GM12878 (cell line): Measurements from ENCODE around the gene PRG3.

Experiments
- CTCF ChIP-seq, 3 experiments: IDR thresholded peaks in 2 of 3; conservative IDR thresholded peaks in 1 of 3; 2 replicates each; pipeline ENCODE4 v1.5.1; 2011; ENCODE audit warnings: low read depth in 3 of 3, low read length in 3 of 3, mild to moderate bottlenecking in 3 of 3, control low read depth in 2 of 3, moderate library complexity in 2 of 3, inconsistent platforms in 1 of 3, mixed read lengths in 1 of 3; ENCODE audit not compliant: control insufficient read depth in 2 of 3, insufficient read depth in 1 of 3; ENCODE audit errors: extremely low read depth in 1 of 3
- EZH2 ChIP-seq: IDR thresholded peaks from 2 replicates; pipeline ENCODE4 v1.6.1; 2012; ENCODE audit warnings: low read depth, mild to moderate bottlenecking, control low read depth, inconsistent platforms, low read length, borderline replicate concordance; ENCODE audit not compliant: control insufficient read depth
- HDAC6 ChIP-seq: fragments of 200-600 bp; sonication (generic); IDR thresholded peaks from one replicate; pipeline ENCODE4 v1.8.0; 2017; ENCODE audit warnings: antibody characterized with exemption; ENCODE audit not compliant: unreplicated experiment
- NBN ChIP-seq: fragments of 450-650 bp; IDR thresholded peaks from 2 replicates; pipeline ENCODE4 v1.6.1; 2016
- POLR2A ChIP-seq: IDR thresholded peaks from 2 replicates; pipeline ENCODE4 v1.6.1; 2011; ENCODE audit warnings: low read depth, mild to moderate bottlenecking, low read length
- POLR2AphosphoS5 ChIP-seq: IDR thresholded peaks from 2 replicates; pipeline ENCODE4 v1.6.1; 2011; ENCODE audit warnings: mild to moderate bottlenecking, low read length, inconsistent platforms
- REST ChIP-seq: IDR thresholded peaks from 2 replicates; pipeline ENCODE4 v1.6.1; 2012; ENCODE audit warnings: mild to moderate bottlenecking, low read depth, low read length

GRCh38 chr11:57344826-57345225 lies 36.1 kb downstream of the PRG3 start:
- TF ChIP-seq CTCF (IDR thresholded peaks at IDR 0.05 in 2 of 3, conservative IDR thresholded peaks at IDR 0.05 in 1 of 3; ENCODE audit: control insufficient read depth in 2 of 3, extremely low read depth in 1 of 3, insufficient read depth in 1 of 3, low read depth in 3 of 3, low read length in 3 of 3) = no peak
- TF ChIP-seq HDAC6 = no peak
- TF ChIP-seq NBN = no peak
- TF ChIP-seq REST = no peak
- TF ChIP-seq POLR2A = no peak
- TF ChIP-seq POLR2AphosphoS5 = no peak
- TF ChIP-seq EZH2 = no peak
